Measurements from ENCODE around the gene HLCS.
A peak's percentile ranks its signal among the peaks of the same experiment; 100 is the strongest.

The HLCS gene

DNA sequence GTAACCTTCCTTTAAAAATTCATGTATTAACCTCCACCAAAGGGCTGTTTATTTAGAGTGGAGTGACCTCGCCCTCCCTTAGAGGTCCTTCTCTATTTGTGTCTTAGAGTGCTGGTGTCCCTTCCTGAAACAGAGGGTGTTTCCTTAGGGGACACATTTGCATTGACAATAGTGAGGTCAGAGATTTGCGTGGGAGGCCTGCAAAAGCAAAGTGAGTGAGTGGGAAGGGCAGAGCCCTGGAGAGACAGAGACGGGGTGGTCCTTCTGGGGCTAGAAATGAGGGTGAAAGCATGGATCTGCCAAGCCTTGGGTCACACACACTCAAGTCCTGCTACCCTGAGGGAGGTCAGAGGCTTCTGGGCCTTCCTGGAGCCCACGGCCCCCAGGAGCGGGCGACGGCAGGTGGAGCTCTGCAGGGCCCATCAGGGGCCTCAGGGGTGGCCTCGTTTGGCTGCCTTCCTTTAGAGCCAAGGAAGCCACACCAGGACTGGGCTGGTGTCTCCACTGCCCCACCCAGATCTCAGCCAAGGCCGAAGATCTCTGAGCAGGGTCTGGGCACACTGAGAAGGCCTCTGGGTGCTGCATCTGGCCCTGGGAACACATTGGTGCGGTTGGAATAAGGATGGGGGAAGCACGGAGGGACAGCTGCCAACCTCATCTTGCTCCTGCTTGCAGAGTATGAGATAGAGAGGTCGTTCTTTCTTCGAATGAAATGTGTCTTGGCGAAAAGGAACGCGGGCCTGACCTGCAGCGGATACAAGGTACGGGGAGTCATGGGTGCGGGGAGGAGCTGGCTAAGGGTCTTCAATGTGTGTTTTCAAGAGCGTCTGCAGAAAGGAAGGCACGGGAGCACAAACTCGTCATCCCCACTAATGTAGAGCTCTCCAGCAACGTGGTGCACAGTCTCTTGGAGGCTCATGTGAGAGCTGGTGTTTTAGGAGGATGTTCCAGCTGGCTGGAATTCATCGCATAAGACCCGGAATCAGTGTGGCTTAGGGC, 243.8 kb downstream of the HLCS start:
- Histone ChIP-seq H3K9me3 (ENCODE audit: control insufficient read depth, insufficient read depth, low read depth, low read length) (no peaks in the 10 kb centered on the region), H3K36me3 (ENCODE audit: control insufficient read depth in 2 of 2, insufficient read depth in 1 of 2, low read length in 2 of 2) (peaks cover 0 to 41% of the 10 kb centered on the region in 2 experiments; a peak in 2 of 3 replicates), H3K4me3 (ENCODE audit: low read depth, low read length) (no peak overlapping the region), H3K4me1 (ENCODE audit: control insufficient read depth, insufficient read depth, low read length) (no peaks in the 10 kb centered on the region), H3K27ac (ENCODE audit: extremely low read depth, low read depth, low read length) (no peak overlapping the region)
- POLR2A ChIA-PET = interaction anchor here (0.7 kb wide), 1 partner anchor 61 kb away, joined by 3 read pairs; no protein-coding TSS in a partner anchor
- CTCF ChIA-PET = interaction anchor here (0.5 to 0.6 kb wide), 4 partner anchors 61 to 325 kb away, joined by 3 to 4 read pairs (median 3); no protein-coding TSS in a partner anchor
- TF ChIP-seq HOXC10 (CRISPR knock-in tag; IDR thresholded peaks at IDR 0.05) = no peak
- no peak for TF ChIP-seq ZNF121 (tag by site-specific recombination; IDR thresholded peaks at IDR 0.05)
- TF ChIP-seq ZNF76 (tag by site-specific recombination; IDR thresholded peaks at IDR 0.05; ENCODE audit: borderline replicate concordance, low read depth) = no peak
- TF ChIP-seq MZF1 (tag by site-specific recombination; IDR thresholded peaks at IDR 0.05; ENCODE audit: borderline replicate concordance) = no peak
- no peak for TF ChIP-seq ZNF404 (tag by site-specific recombination; IDR thresholded peaks at IDR 0.05)
- no peak for TF ChIP-seq ZNF23 (tag by site-specific recombination; IDR thresholded peaks at IDR 0.05; ENCODE audit: borderline replicate concordance)
- TF ChIP-seq EGR2 (tag by site-specific recombination; IDR thresholded peaks at IDR 0.05; ENCODE audit: low read depth) = peak; percentile 77
- TF ChIP-seq ZNF239 (tag by site-specific recombination; IDR thresholded peaks at IDR 0.05) = no peak
- TF ChIP-seq ZNF548 (tag by site-specific recombination; IDR thresholded peaks at IDR 0.05) = no peak
- no peak for TF ChIP-seq KLF7 (tag by site-specific recombination; IDR thresholded peaks at IDR 0.05; ENCODE audit: borderline replicate concordance)
- no peak for TF ChIP-seq ZSCAN4 (tag by site-specific recombination; IDR thresholded peaks at IDR 0.05)
- peak; percentile 77 for TF ChIP-seq ZFHX2 (tag by site-specific recombination; conservative IDR thresholded peaks at IDR 0.05)
- TF ChIP-seq YY2 (tag by site-specific recombination; IDR thresholded peaks at IDR 0.05) = no peak
- TF ChIP-seq SP2 (tag by site-specific recombination; IDR thresholded peaks at IDR 0.05) = no peak
- TF ChIP-seq GLI2 (tag by site-specific recombination; IDR thresholded peaks at IDR 0.05; ENCODE audit: borderline replicate concordance, low read depth) = no peak
- TF ChIP-seq ZNF596 (tag by site-specific recombination; IDR thresholded peaks at IDR 0.05) = no peak
- TF ChIP-seq INSM2 (tag by site-specific recombination; IDR thresholded peaks at IDR 0.05) = no peak

DNA sequence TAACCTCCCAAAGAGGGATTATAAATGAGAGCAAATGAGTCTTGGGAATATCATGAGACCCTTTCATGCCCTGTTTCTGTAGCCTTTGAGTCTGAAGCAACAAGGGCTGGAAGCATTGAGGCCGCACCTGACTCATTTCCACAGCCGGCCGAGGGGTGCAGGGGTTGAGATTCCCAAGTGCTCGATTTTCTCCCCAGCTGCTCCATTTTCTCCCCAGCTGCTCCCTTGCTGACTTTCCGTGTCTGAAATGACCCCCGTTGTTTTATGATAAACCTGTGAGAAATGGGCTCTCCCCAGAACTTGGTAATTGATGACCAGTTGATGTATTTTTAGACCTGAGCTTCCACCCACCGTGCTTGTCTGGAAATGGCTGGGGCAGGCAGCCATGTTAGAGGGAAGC, 244.7 kb downstream of the HLCS start:
- no peaks in the 10 kb centered on the region for H3K9me3 ChIP-seq (ENCODE audit: control insufficient read depth, insufficient read depth, low read depth, low read length)
- no peaks in the 10 kb centered on the region for H3K4me1 ChIP-seq (ENCODE audit: control insufficient read depth, insufficient read depth, low read length)
- POLR2A ChIA-PET = no interaction called here
- CTCF ChIA-PET = interaction anchor here (0.6 to 0.9 kb wide), 4 partner anchors 60 to 324 kb away, joined by 3 to 4 read pairs (median 3); no protein-coding TSS in a partner anchor
- H3K4me3 ChIP-seq (ENCODE audit: low read depth, low read length) = no peak overlapping the region
- H3K36me3 ChIP-seq (ENCODE audit: control insufficient read depth in 2 of 2, insufficient read depth in 1 of 2, low read length in 2 of 2) = peaks cover 0 to 39% of the 10 kb centered on the region in 2 experiments; a peak in 2 of 3 replicates
- H3K27ac ChIP-seq (ENCODE audit: extremely low read depth, low read depth, low read length) = no peak overlapping the region
- peak; percentile 64; the same call in 1 of the 2 replicates for TF ChIP-seq ZNF394 (tag by site-specific recombination; IDR thresholded peaks at IDR 0.05; ENCODE audit: borderline replicate concordance)
- TF ChIP-seq SP2 (tag by site-specific recombination; IDR thresholded peaks at IDR 0.05) = no peak
- no peak for TF ChIP-seq BCL11B (tag by site-specific recombination; IDR thresholded peaks at IDR 0.05; ENCODE audit: low read depth)
- TF ChIP-seq ZNF335 (tag by site-specific recombination; conservative IDR thresholded peaks at IDR 0.05) = no peak
- no peak for TF ChIP-seq CTCF (tag by site-specific recombination; IDR thresholded peaks at IDR 0.05)
- no peak for TF ChIP-seq OVOL3 (tag by site-specific recombination; IDR thresholded peaks at IDR 0.05)
- no peak for TF ChIP-seq ZBTB17 (tag by site-specific recombination; IDR thresholded peaks at IDR 0.05)
